Cortex of kidney (tissue), 1 donor: Measurements from ENCODE around the gene AMBP.
"Not testable (repeated sequence)": the region's sequence is repeated elsewhere in the genome, so short reads cannot be mapped to it uniquely, and the experiment has no call there.

Source experiments
- DNase-seq: peaks from one replicate; lab custom pipeline; 2025; lab: John Stamatoyannopoulos, UW

AMBP gene

DNA sequence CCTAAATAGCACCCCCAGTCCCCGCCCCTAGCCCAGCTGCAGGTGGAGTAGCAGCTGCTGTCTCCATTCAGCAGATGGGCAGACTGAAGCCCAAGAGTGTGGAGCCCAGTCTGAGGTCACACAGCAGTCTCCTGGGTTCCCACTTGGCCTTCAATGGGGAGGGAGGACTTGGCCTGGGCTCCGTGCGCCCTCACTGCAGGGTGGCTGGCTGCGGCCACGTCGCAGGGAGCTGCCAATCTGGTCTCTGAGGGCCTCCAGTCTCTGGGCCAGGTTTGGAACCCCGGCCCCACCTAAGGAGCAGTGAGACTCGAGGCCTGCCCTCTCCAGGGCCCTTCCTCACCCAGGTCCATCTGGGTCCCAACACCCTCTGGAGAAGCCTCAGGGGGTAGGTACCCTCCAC, 13.6 kb upstream of the AMBP start:
- no peak for DNase-seq

DNA sequence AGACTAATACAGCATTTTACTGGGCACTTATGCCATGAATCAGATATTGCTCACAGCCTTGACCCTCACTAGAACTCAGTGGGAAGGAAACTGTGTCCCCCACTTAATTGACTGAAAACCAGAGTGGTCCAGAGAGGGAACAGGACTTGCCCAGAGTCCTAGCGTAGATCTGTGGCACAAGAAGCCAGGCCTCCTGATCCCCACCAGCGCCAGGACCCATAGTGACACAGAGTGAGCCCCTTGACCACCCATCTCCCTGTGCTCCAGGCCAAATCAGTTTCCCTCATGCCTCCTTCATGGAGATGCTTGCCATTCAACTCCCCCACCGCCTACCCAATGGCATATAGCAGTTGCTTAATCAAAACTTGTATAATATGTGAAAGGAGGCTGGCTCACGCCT, 12.7 kb upstream of the AMBP start:
- no peak for DNase-seq

DNA sequence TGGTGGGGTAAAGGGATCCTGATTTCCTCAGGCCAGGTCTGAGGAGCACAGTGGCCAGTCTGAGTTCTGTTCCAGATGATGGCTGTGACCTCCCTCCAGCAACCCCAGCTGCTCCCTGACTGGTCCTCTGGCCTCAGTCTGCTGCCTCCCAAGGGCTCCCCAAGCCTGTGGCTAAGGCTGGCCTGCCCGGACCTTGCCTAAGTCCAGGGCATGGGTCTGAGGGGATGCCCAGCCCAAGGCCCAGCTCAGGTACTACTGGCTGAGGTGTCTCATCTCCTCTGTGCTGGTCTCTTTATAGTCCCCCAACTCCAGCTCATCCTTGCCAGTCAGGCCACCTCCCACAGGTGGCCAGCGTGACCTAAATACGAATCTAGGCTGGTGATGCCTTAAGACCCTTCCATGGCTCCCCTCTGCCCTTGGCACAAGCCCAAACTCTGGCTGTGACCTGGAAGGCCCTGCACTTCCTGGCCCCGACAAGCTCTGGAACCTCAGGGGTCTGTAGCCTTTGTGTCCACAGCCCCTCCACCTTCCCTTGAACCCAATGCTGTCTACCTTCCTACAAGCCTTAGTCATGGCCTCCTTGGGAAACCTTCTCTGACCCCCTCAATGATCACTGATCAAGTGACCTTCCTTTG, 11.2 kb upstream of the AMBP start:
- DNase-seq = no peak

DNA sequence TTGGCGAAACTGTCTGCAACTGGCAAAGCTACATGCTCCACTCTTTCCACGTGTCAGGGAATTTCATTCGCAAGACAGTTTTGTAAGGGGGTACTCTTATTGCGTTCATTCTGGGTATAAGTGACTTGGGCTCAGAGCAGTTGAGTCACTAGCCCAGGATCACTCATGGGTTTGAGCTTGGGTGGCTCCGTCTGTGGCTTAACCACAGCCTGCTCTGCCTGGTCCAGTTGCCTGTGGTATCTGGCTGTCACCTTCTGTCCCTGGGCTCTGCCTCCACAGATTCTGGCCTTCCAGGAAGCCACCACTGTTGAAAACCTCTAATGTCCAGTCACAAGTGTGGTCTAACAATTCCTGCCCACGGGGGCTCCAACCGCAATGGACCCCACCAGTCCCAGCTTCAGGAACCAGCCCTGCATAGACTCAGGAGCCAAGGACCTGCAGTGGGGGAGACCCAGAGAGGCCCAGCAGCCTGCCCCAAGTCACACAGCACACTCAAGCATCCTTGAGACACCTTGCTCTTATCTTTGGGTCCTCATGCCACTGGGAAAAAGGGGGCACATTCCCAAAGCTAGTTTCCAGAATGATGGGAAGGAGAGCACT, 10.6 kb upstream of the AMBP start:
- no peak for DNase-seq

DNA sequence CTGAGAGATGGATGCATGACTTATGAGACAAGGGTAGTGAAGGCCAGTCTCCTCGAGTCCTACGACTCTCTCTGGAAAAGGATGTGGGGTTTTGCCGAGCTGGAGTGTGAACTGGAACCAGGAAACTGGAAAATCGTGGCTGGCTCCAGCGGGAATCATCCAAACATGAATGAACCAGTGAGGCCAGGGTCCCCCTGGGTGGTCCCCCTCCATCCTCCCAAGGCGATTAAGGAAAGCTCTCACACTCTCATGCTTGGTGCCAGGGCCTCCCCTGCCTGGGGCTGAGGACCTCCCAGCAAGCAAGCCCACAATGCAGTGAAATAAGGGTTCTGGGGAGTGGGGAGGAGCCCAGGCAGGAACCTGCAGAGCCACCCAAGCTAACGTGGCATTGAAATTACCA, 9.6 kb upstream of the AMBP start:
- DNase-seq = no peak

DNA sequence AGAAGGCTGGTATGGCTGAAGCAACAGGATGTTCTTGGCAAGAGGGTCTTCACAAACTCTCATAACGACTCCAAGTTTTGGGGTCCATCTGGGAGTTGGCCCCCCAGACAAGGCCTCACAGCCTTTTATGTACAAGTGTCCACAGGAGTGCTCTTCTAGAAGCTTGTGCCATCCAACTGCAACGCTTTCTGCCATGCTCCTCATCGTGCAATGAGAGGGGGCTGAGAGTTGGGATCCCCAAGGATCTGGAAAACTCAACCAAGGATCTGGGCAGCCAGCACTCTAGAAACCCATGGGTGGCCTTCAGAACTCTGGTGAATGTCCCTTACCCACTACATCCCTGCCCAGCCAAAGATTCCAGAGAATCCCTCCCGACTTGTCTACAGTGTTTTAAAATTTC, 8.5 kb upstream of the AMBP start:
- no peak for DNase-seq

DNA sequence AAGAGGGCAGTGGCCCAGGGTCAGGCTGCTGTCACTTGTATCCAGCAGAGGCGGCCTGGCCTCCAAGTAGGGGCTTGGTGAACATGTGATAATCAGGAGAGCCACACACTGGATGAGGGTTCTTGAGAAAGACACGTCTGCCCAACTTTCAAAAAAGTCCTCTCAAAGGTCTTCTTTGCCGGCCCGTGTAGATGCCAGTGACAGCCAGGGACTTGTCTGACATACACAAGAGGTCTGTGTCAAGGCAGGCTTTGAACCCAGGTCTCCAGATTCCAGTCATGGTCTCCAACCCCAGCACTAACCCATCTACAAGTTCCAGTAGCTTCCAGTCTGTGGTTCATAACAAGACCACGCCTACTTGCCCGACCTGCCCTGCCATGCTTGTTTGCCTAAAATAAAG, 7.9 kb upstream of the AMBP start:
- DNase-seq = no peak

DNA sequence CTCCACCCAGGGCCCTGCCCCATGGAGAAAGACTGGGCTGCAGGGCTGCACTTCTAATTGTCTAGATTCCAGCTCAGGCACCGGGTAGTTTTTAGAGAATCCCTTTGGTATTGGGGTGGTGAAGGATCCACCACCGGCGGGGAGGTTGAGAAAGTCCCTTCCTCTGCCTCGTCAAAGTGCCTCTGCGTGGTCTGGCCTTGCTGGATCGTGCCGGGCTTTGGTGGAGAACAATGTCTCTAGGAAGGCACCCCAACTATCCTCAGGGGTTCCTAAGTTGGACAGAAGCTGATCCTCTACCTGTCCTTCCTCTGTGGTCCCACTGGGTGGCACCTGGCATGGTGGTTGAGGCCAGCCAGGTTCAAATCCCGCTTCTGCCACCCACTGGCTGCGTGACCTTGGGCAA, 7.3 kb upstream of the AMBP start:
- DNase-seq = no peak

DNA sequence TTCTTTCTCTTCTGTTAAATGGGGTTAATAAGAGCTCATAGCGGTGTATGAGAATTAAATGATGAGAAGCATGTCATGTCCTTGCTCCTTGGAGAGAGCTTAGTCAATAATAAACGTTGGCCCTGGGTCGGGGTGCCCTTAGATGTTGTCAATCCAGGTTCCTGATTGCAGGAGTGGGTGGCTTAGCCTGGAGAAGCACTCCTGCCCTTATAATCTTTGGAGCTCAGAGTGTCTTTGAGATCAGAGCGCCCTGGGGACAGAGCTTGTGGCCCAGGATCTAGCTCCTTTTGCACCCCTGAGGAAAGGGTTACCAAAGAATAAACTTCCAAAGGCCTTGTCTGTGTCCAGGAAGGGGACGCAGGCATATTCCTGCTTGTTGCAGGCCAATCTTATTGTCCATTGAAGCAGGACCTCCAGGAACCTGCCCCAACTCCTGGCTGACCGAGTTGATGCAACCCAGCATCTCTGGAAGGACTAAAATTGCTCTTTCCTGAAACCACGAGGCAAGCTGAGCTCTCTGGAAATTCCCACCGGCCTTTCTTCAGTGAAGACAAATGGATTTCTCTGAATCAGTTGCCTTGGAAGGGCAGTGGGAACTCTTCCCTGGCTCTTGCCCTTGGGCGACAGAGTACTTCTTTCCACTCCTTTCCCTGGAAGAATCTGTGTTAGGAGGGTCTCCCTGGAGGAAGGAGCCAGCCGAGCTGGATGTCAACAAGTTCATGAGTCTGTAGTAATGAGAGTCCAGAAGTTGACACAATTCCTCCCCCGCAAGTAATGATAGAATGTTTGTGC, 6.4 kb upstream of the AMBP start:
- no peak for DNase-seq

DNA sequence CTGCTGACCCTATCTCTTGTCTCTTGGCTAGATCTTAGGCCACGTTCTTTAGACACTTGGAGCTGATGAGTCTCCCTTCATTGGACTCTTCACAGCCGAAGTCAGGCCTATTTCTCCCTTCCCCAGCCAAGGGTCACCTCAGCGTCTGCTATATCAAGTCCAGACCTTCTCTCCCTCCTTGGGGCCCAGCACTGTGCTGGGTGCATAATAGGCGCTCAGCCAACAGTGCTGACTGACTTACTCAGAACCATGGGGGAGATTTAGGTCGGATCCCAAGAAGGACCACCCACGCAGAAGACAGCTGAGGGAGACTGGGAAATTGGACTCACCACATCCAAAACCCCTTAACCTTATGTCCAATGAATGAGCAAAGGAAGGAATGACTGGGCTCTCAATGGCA, 5.6 kb upstream of the AMBP start:
- DNase-seq = no peak

DNA sequence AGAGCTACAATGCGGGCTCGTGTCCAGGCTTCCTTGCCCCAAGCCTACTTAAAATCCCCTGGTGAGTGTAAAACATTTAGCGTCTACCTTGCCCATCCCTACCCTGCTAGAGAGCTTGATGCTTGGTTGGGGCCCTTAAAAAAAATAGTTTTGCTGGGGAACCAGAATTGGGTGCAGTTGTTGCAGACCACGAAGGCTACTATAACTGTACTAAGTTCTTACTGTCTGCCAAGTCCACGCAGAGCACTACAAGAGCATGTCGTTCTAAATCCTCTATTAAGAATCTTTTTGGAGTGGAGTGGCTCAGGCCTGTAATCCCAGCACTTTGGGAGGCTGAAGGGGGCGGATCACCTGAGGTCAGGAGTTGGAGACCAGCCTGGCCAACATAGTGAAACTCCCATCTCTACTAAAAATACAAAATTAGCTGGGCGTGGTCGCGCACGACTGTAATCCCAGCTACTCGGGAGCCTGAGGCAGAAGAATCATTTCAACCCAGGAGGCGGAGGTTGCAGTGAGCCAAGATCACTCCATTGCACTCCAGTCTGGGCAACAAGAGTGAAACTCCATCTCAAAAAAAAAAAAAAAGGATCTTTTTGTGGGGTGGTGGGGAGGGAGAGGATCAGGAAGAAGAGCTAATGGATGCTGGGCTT, 4.8 kb upstream of the AMBP start:
- DNase-seq = not testable (repeated sequence)

DNA sequence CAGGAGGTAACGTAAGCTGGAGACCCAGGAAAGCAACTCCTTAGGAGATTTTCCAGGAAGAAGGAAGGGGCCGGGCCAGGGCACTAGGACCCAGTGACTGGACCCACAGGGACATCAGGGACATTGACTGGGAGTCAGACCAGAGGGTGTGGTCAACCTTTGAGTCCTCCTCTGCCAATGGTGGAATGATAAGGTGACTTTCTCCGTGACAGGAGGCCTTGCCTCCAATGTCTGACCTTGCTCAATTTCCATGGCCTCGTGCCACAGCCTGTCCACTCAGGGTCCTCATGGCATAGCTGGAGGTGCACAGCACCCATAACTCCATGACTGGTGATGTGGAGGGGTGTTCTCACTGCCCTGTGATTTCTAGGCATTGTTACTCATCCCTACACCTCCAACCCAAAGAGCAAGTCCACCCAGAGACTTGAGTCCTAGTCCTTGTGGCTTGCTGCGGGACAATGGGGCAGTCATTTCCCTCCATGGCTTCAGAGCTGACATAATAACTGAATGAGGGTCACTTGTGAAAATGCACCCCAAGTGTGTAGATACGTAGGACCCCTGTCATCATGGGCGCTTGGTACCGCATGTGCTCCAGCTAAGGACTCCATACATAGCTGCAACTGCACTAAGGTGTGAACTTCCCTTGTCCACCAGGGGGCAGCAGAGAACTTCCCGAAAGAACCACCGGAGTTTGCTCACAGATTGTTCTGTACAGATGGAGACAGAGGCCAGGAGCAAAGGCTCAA, 4.1 kb upstream of the AMBP start:
- DNase-seq = no peak

DNA sequence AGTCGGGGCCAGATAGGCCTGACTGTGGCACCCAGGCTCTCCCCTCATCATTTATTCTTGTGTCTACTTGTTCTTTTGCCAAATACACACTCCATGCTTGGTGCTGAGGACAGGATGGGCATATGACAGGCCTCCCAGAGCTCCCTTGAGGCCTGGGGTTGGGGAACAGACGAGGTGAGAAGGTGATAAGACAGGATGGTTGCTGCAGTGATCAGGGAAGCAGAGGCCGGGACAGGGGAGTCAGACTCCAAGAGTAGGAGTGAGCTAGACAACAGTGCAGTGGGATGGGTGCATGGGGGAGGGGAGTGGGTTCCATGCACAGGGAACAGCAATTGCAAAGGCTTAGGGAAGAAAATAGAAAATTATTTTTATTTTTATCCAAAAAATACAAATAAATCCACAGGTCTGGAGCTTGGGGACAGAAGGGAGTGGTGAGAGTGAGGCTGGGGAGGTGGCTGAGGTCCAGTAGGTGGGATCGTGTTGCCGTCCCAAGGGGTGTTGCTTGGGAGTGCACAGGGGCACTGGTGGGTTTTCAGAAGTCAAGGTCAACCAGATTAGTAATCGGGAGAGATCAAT, 3.4 kb upstream of the AMBP start:
- DNase-seq = no peak

DNA sequence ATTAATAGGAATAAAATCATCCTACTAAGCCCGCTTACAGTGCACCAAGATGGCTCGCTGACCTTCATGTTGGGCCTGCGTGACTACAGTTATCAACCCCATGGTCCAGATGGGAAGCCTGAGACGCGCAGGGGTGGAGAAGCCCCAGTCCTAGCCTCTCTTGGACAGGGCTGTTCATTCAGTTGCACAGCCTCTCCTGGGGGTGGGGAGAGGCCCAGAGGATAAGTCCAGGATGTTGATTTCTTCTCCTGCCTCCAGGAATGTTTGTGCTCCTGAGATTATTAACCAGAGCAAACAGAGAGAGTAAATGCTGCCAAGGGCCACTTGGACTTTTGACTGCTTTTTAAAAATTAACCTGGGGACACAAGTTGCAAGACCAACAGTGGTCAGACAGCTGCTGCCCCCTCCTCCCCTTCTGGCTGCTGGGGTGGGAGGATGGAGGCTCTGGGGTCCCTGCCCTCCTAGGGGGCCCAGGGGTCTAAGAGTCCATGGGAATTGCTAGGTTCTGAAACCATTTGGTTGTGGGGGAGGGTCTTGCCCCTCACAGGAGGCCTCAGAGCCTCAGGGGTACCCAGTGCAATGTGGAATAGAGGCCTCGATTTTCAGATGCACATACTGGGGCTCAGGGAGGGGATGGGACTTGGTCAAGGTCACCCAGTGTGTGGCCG, 2.8 kb upstream of the AMBP start:
- no peak for DNase-seq

DNA sequence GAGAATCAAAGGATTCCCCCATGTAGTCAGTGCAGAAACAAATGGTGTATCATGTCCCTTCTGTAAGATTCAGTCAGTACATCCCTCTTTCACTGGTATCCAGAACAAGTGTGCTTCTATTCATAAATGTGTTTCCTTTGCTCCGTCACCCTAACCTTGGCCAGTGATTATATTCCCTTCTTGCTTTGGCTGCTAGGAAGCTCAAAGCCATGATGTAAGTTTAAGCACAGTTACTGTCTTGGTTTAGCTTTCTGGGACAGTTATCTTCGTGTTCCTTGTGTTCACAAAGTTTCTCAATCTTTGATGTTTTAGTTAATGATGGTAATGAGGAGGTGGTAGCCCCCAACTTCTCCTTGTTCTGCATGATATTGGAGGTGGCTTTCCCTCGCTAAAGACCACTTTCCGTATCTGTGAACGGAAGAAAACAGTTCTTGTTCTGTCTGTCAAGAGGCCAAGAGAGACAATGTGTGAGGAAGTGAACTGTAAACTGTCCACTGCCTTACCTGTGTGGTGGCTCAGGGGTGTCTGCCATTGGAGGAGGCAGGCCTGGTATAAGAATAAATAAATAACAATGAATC, 2.2 kb upstream of the AMBP start:
- no peak for DNase-seq

DNA sequence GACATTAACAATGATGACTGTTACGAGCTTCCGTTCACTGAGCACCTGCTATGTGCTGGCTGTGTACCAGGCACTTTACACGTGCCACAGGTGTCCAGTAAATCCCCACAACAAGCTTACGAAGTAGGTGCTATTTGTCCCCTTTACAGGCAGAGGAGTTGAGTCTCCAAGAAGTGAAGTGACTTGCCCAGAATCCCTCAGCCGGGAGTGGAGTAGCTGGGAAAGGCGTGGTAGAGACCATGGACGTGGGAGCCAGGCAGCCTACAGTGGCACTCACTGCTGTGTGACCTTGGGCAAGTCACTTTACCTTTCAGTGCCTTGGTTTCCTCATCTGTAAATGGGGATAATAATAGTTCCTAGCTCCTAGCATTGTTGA, 669 bp upstream of the AMBP start:
- no peak for DNase-seq

DNA sequence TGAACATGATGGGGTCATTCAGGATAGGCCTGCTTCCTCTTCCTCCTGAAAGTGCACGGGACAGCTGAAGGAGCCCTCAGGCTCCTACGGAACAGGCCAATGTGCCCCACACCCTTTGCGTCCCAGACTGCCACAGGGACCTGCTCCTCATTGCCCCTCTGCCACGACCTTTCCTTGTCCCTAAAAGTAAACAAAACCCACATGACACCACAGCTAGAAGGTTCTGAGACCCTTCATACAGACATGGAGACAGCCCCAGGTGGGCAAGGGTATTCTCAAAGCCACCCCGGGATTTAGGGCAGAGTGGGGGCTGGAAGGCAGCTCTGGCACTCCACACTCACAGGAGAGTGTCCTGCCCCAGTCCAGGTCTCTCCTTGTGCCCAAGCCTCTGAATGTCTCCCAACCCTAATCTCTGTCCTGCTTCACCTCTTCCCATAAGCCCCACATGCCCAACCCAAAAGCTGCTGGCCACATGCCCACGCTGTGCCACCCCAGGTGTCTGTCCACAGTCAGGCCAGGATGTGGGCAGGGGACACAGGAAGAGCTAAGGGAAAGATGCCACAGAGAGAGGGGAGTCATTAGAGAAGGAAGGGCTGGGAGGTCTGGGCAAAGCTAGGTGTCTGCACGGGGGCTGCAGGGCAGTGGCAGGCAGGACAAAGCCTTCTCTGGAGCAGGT, 800 bp downstream of the AMBP start:
- DNase-seq = no peak

DNA sequence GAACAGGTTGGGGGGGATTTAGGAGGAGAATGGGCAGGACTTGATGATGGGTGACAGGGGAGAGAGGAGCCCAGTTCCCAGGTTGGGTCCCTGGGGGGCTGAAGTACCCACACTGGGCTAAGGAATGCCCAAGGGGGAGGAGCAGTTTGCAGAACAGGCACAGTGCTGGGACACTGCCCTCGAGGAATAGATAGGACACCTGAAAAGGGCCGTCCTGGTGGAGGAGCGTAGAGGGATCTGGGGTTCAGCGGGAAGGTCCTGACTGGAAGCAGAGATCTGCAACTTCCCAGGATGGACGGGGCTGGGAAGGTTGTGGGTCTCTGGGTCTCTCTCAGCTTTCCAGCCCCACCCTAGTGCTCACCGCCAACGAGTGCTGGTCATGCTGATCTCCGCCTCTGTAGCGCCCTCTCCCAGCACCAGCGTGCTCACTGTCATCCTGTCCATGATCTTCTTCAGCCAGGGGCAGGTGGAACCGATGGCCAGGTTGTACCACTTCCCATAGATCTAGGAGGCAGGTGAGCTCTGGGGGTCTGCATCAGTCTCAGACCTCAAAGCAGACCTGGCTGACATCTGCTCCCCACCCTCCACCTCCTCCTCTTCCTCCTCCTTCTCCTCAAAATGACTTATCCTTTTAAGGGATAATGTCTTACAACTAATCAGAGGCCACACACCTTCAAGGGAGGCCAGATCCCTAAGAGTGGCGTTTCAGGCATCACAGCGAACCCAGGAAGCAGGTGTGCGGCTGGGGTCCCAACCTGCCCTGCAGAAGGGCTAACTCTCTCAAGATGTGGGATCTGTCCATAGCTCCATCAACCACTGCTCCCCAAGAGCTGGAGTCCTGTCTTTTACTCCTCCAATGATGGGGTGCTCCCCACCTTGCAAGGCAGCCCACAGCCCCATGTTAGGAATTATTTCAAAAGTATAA, 1.6 kb downstream of the AMBP start:
- DNase-seq = no peak

DNA sequence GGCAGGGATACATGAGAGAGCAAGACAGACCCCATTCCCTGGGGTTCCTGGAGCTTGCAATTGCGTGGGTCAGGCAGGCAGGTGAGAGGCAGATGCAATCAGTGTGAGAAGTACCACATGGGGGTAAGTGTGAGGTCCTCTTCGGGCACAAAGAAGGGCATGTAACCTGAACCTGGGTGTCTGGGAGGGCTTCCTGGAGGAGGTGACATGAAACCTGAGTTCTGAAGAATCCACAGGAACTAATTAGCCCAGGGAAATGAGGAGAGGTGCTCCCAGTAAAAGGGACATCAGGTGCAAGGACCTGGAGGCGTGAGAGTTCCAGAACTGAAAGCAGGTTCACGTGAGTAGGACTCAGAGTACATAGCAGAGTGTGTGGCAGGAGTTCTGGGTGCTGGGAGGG, 2.5 kb downstream of the AMBP start:
- no peak for DNase-seq
